Kidney (tissue), 14 donors: ENCODE measurements around the gene KLF11. TPM values are rescaled to one million over a fixed set of nuclear protein-coding genes. Genes with fewer than 3 reads are reported as not detected.

ENCODE experiments used
- DNase-seq, 5 donors: peaks; one replicate each; pipeline ENCODE4 v3.0.0-alpha.2; 2013 to 2020
- FAIRE-seq: peaks from 2 replicates; lab custom pipeline; 2012; peaks lifted over from hg19 to GRCh38; lab: Jason Lieb, UNC
- H3K27ac ChIP-seq, 2 donors: one replicate each; pipeline ENCODE4 v1.7.0; 2013; ENCODE audit warnings: low read depth in 2 of 2, low read length in 2 of 2, inconsistent platforms in 1 of 2
- H3K27me3 ChIP-seq: one replicate; pipeline ENCODE4 v1.7.1; 2013; ENCODE audit warnings: low read length, inconsistent platforms; ENCODE audit not compliant: control insufficient read depth, insufficient read depth
- H3K36me3 ChIP-seq, 3 donors: one replicate each; pipeline versions ENCODE4 v1.7.0 to v1.7.1; 2013; ENCODE audit warnings: low read length in 3 of 3, control low read depth in 1 of 3, inconsistent platforms in 1 of 3; ENCODE audit not compliant: insufficient read depth in 3 of 3, control insufficient read depth in 2 of 3
- H3K4me1 ChIP-seq, 3 donors: one replicate each; pipeline versions ENCODE4 v1.7.0 to v1.7.1; 2013; ENCODE audit warnings: low read length in 3 of 3, inconsistent platforms in 1 of 3, low read depth in 1 of 3; ENCODE audit not compliant: control insufficient read depth in 2 of 3, insufficient read depth in 2 of 3
- H3K4me3 ChIP-seq, 3 donors: one replicate each; pipeline versions ENCODE4 v1.7.0 to v1.8.1; 2013; ENCODE audit warnings: low read length in 3 of 3, control low read depth in 1 of 3, inconsistent platforms in 1 of 3
- H3K9ac ChIP-seq, 3 donors: one replicate each; pipeline versions ENCODE4 v1.7.0 to v1.7.1; 2013; ENCODE audit warnings: low read length in 3 of 3, control low read depth in 1 of 3, inconsistent platforms in 1 of 3
- H3K9me3 ChIP-seq, 3 donors: one replicate each; pipeline versions ENCODE4 v1.7.0 to v1.7.1; 2013; ENCODE audit warnings: low read length in 3 of 3, control low read depth in 1 of 3, inconsistent platforms in 1 of 3; ENCODE audit not compliant: control insufficient read depth in 2 of 3, insufficient read depth in 1 of 3
- intact Hi-C: fragments of 100-400 bp; cut with DNase I; formaldehyde crosslinking; loops from one replicate; pipeline ENCODE4 v1.11.1; 2022
- polyA plus RNA-seq: library from polyadenylated mRNA; stranded (reverse); fragments of 350-450 nt; fragmentation: Illumina TruSeq; extraction: RNeasy Lipid Tissue Mini Kit (QIAGEN cat#74804); gene quantifications from one replicate; pipeline ENCODE4 v1.2.3, GENCODE V29; 2014; ENCODE audit warnings: low read depth, low replicate concordance; ENCODE audit not compliant: insufficient read depth
- total RNA-seq: library from RNA; stranded (reverse); fragmentation: NEBNext Ultra II Directional; extraction: Animal tissue kit (Norgen Biotek cat#: 25700); gene quantifications from one replicate; pipeline ENCODE4 v1.2.1, GENCODE V29; 2021
- TF ChIP-seq, protein P1 (sequence below): IDR thresholded peaks from 3 replicates; pipeline ENCODE4 v1.5.1; 2012; ENCODE audit warnings: mild to moderate bottlenecking, moderate library complexity, borderline replicate concordance; ENCODE audit not compliant: insufficient read depth; ENCODE audit errors: extremely low read depth
- donor health status: control.
- donor health status: control.
- donor health status: control.
- donor health status: control.
- donor health status: control.
- donor health status: DM: yes; HTN: yes; CAD: no.
- donor health status: Normal renal cell carcinoma (clear cell type).

Gene KLF11
- total and polyA plus RNA-seq, 2 donors from 2014 or later, result 9.4 to 34.0 TPM

- intact Hi-C loops, result no loop called here
- H3K36me3 ChIP-seq, result peaks cover 0 to 7% (median 3%) of the 10 kb centered on the region in 3 donors
- H3K27ac ChIP-seq, result peak overlapping the region; percentile 96 to 99
- H3K4me1 ChIP-seq, result peaks cover 0 to 39% (median 34%) of the 10 kb centered on the region in 3 donors
- TF ChIP-seq, protein P1, sequence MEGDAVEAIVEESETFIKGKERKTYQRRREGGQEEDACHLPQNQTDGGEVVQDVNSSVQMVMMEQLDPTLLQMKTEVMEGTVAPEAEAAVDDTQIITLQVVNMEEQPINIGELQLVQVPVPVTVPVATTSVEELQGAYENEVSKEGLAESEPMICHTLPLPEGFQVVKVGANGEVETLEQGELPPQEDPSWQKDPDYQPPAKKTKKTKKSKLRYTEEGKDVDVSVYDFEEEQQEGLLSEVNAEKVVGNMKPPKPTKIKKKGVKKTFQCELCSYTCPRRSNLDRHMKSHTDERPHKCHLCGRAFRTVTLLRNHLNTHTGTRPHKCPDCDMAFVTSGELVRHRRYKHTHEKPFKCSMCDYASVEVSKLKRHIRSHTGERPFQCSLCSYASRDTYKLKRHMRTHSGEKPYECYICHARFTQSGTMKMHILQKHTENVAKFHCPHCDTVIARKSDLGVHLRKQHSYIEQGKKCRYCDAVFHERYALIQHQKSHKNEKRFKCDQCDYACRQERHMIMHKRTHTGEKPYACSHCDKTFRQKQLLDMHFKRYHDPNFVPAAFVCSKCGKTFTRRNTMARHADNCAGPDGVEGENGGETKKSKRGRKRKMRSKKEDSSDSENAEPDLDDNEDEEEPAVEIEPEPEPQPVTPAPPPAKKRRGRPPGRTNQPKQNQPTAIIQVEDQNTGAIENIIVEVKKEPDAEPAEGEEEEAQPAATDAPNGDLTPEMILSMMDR, result no peak
- peak overlapping the region in 1 of 3 donors; percentile 71 for H3K4me3 ChIP-seq
- peak in 1 of 5 donors; percentile 78 for DNase-seq
- no peak for FAIRE-seq
- no peaks in the 10 kb centered on the region for H3K27me3 ChIP-seq
- peak overlapping the region in 2 of 3 donors; percentile 8 to 75 for H3K9ac ChIP-seq
- H3K9me3 ChIP-seq, result no peaks in the 10 kb centered on the region
Measured at GRCh38 chr2:10041711-10042110, 1.6 kb upstream of the KLF11 start.

GRCh38 chr2:10042301-10043161 is 819 bp upstream of the KLF11 start:
- peaks cover 0 to 8% (median 3%) of the 10 kb centered on the region in 3 donors for H3K36me3 ChIP-seq
- intact Hi-C loops, result no loop called here
- peaks cover 0 to 31% (median 31%) of the 10 kb centered on the region in 3 donors for H3K4me1 ChIP-seq
- FAIRE-seq, result no peak
- TF ChIP-seq, protein P1, result no peak
- H3K9me3 ChIP-seq, result no peaks in the 10 kb centered on the region
- H3K27ac ChIP-seq, result peak overlapping the region; percentile 96 to 99
- no peaks in the 10 kb centered on the region for H3K27me3 ChIP-seq
- H3K9ac ChIP-seq, result peak overlapping the region; percentile 35 to 75 (median 46)
- DNase-seq, result peak; percentile 82 to 96 (median 90)
- H3K4me3 ChIP-seq, result peak overlapping the region; percentile 57 to 73 (median 71)

DNA sequence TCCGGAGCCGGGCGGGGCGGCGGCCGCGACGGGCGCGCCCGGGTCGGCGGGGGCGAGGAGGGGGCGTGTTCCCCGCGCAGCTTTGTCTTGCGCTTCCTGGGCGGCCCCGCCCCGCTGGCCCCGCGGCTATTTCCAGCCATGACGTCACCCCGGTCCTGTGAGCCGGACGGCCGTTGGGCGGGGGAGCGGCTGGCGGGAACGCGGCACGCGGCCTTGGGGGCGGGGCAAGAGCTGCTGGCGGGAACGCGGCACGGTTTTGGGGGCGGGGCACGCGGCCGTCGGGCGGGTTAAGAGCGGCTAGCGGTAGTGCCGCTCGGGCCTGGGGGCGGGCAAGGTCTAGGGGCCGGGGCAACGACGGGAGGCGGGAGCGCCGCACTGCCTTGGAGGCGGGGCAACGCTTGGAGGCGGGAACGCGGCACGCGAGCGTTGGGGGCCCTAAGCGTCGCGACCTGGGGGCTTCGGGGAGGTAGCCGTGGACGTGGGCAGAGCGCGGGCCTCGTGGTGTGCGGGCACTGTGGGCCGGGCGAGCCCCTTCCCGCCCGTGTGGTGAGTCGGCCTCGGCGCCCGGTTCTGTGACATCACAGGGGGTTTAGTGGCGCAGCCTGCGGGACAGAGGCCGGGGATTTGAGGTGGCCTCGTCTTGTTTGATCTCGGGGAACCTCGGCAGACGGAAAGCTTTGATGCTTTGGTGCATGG is 704 bp downstream of the KLF11 start:
- Histone ChIP-seq H3K4me1 (peaks cover 0 to 41% (median 36%) of the 10 kb centered on the region in 3 donors), H3K4me3 (peak overlapping the region; percentile 48 to 77 (median 70)), H3K9ac (peak overlapping the region in 2 of 3 donors; percentile 72 to 77), H3K27me3 (no peaks in the 10 kb centered on the region), H3K9me3 (no peaks in the 10 kb centered on the region), H3K36me3 (peaks cover 1 to 20% (median 9%) of the 10 kb centered on the region in 3 donors), H3K27ac (peak overlapping the region; percentile 99)
- DNase-seq (peak; percentile 96 to 99 (median 97)), FAIRE-seq (no peak)
- intact Hi-C loops, result no loop called here
- TF ChIP-seq, protein P1, result no peak
